ENCODE results near the gene TMEM170A.

TMEM170A gene

DNA sequence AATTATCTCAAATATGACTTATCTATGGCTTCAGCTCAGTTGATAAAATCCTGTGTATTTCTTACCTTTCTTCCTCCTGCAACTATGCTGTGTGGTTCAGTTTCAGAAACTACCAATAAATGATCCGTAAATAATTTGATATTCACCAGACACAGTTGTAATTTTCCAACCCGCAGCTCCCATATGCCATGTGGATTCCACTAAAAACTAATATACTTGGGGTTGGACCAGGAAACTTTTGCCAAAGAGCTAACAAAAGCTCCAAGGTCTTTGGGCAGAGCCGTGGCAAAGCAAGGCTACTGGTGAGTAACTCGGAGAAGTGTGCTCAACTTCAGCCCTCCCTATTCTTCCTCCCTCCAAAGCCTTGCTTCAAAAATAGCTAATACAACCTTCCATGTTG, 33.1 kb upstream of the TMEM170A start:
- in situ Hi-C loops (cut with HindIII; ENCODE audit: low sequenced_read_pairs) = no loop called here
- no peak overlapping the region for H3K4me3 ChIP-seq (ENCODE audit: low read depth, low read length)
- TF ChIP-seq, protein P1, sequence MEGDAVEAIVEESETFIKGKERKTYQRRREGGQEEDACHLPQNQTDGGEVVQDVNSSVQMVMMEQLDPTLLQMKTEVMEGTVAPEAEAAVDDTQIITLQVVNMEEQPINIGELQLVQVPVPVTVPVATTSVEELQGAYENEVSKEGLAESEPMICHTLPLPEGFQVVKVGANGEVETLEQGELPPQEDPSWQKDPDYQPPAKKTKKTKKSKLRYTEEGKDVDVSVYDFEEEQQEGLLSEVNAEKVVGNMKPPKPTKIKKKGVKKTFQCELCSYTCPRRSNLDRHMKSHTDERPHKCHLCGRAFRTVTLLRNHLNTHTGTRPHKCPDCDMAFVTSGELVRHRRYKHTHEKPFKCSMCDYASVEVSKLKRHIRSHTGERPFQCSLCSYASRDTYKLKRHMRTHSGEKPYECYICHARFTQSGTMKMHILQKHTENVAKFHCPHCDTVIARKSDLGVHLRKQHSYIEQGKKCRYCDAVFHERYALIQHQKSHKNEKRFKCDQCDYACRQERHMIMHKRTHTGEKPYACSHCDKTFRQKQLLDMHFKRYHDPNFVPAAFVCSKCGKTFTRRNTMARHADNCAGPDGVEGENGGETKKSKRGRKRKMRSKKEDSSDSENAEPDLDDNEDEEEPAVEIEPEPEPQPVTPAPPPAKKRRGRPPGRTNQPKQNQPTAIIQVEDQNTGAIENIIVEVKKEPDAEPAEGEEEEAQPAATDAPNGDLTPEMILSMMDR (IDR thresholded peaks at IDR 0.05; ENCODE audit: low read depth, low read length) = no peak
- DNase-seq (ENCODE audit: low read depth, low spot score) = peak; percentile 33

DNA sequence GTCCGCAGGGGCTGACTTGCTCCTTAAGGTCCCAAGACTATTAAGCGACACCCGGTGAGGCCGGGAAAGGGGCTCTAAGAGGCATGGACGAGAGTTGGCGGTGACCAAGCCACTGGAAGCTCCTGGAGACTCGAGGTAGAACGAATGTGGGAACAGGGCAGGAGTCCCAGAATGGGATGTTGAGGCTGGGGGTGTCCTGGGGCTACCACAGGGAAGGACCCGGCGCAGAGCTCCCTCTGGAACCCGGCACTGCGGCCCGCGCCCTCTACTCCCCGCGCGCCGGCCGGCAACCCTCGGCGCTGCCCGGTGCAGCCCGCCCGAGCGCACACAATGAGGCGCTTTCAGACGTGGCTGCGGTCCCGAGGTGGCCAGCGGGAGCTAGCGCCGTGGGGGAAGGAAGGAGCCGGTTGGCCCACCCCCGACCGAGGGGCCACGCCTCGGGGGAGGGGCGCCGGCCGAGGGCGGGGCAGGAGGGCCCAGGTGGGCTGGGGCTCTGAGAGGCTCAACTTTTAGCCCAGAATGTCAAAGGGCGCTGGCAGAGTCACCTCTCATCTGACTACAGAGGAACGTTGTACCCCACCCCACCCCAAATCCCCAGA, 30.7 kb upstream of the TMEM170A start, which contains the start of gene CHST6:
CHST6 (minus strand) TSS at position 366 of the 599 bp plus-strand sequence. CDS start 15,613 bp downstream, outside the sequence.
- DNase-seq (ENCODE audit: low read depth, low spot score) = peak; percentile 22
- in situ Hi-C loops (cut with HindIII; ENCODE audit: low sequenced_read_pairs) = no loop called here

DNA sequence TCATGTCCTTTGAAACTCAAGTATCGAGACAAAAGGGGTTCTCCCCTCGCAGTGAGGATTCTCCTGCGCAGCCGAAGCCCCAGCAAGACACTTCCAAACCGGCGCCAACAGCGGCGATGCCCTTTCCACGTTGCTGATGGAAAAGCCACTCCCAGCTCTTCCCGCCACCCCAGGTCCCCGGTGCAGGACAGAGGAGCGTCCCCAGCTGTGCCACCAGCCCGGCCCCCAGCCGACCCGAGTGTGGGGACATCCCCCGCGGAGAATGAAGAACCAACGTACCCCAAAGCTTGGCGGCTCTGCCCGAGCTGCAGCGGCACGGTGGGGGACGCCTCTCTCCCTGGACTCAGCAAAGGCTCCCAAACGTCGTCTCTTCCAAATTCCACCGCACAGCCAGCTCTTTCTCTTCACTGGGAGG, 30.2 kb upstream of the TMEM170A start:
- DNase-seq (ENCODE audit: low read depth, low spot score) = no peak
- in situ Hi-C loops (cut with HindIII; ENCODE audit: low sequenced_read_pairs) = no loop called here
- peak overlapping the region; percentile 48 for H3K4me3 ChIP-seq (ENCODE audit: low read depth, low read length)
- TF ChIP-seq, protein P1 (IDR thresholded peaks at IDR 0.05; ENCODE audit: low read depth, low read length) = no peak

More for the DNA sequence above, 30.7 kb upstream of the TMEM170A start, which contains the start of gene CHST6:
- TF ChIP-seq, protein P1 (IDR thresholded peaks at IDR 0.05; ENCODE audit: low read depth, low read length) = no peak
- peak within 1 kb of the TSS; percentile 48 for H3K4me3 ChIP-seq (ENCODE audit: low read depth, low read length)

DNA sequence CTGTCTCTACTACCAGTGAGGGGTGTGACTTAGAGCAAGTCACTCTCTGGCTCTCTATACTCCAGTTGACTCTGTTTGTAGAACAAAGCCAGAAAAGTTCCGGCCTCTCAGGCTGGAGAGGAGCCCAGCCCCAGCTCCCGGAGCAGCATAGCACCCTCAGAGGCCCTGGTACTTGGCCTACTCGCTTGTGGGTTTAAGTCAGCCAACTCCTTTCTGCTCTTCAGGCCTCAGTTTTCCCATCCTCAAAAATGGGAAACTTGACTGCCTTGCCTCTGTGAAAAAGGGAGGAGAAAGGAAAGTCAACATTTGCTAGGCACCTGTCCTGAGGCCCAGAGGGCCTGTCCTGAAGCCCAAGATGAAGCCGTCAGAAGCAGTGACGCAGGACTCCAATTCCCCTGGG, 29.7 kb upstream of the TMEM170A start:
- H3K4me3 ChIP-seq (ENCODE audit: low read depth, low read length) = peak overlapping the region; percentile 48
- in situ Hi-C loops (cut with HindIII; ENCODE audit: low sequenced_read_pairs) = no loop called here
- DNase-seq (ENCODE audit: low read depth, low spot score) = no peak
- TF ChIP-seq, protein P1 (IDR thresholded peaks at IDR 0.05; ENCODE audit: low read depth, low read length) = no peak

DNA sequence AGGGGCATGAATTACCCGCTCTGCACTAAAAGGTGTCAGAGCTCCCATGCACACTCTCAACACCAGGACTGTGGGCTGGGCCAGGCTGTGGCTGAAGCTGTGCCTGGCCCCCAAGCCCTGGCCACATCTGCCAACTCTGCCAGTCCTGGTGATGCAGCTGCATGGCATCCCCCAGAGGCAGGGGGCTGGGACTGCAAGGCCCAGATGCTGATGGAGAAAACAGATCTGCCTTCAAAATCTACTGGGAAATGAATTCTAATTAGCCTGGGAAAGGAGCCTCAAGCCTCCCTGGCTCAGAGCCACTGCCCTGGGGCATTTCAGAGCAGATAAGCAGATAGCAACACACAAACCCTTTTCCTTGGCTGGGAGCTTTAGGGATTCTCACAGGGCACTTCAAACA, 27.4 kb upstream of the TMEM170A start:
- in situ Hi-C loops (cut with HindIII; ENCODE audit: low sequenced_read_pairs) = no loop called here
- TF ChIP-seq, protein P1 (IDR thresholded peaks at IDR 0.05; ENCODE audit: low read depth, low read length) = peak; percentile 26
- DNase-seq (ENCODE audit: low read depth, low spot score) = no peak
- no peak overlapping the region for H3K4me3 ChIP-seq (ENCODE audit: low read depth, low read length)

DNA sequence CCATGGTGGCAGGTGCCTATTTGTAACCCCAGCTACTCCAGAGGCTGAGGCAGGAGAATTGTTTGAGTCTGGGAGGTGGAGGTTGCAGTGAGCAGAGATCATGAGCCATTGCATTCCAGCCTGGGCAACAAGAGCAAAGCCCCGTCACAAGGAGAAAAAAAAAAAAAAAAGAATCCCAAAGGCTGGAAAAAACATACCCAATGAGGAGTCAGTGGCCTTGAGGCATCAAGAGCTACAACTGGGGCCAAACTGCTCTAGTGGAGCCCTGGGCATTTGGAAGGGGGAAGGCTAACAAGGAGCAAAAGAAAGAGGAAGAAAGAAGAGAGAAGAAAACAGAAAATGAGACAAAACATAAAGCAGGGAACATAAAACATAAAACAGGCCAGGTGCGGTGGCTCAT, 23.8 kb upstream of the TMEM170A start:
- in situ Hi-C loops (cut with HindIII; ENCODE audit: low sequenced_read_pairs) = no loop called here
- no peak overlapping the region for H3K4me3 ChIP-seq (ENCODE audit: low read depth, low read length)
- DNase-seq (ENCODE audit: low read depth, low spot score) = no peak
- TF ChIP-seq, protein P1 (IDR thresholded peaks at IDR 0.05; ENCODE audit: low read depth, low read length) = no peak
